Stimulated activated CD4-positive, alpha-beta T cell treated with anti-CD3 and anti-CD28 coated beads, Interleukin-2, amount 100 ng/mL, for 4 hours (primary cell): ENCODE data around the gene EPN3.

Source experiments
- DNase-seq: peaks from one replicate; pipeline ENCODE4 v3.0.0-alpha.2; 2020; ENCODE audit warnings: low read depth

Gene EPN3

DNA sequence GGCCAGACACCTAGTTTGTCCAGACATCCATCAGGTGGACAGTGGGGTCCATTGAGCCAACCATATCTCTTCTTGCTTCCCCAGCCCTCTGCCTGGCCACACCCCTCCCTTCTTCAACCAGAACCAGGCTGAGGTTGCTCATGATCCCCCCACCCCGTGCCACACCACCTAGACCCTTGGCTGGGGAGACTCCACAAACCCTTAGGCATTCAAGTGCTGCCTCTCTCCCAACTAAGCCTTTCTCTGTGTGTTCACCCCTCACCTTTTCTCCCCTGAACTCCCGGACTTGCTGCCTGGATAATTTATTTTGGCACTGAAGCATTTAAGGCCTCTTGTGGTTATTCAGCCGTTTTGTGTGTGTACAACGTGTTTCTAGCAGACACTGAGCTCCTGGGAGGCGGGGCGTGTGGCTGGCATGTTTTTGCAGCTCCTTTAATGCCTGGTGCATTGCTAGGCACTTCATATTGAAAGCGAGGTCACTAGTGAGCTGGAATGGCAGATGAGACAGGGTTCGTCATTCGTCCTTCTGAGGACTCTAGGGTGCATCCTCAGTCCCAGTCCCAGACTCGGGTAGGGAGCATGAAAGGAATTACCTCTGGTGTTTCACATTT, 56.7 kb downstream of the EPN3 start:
- no peak for DNase-seq

DNA sequence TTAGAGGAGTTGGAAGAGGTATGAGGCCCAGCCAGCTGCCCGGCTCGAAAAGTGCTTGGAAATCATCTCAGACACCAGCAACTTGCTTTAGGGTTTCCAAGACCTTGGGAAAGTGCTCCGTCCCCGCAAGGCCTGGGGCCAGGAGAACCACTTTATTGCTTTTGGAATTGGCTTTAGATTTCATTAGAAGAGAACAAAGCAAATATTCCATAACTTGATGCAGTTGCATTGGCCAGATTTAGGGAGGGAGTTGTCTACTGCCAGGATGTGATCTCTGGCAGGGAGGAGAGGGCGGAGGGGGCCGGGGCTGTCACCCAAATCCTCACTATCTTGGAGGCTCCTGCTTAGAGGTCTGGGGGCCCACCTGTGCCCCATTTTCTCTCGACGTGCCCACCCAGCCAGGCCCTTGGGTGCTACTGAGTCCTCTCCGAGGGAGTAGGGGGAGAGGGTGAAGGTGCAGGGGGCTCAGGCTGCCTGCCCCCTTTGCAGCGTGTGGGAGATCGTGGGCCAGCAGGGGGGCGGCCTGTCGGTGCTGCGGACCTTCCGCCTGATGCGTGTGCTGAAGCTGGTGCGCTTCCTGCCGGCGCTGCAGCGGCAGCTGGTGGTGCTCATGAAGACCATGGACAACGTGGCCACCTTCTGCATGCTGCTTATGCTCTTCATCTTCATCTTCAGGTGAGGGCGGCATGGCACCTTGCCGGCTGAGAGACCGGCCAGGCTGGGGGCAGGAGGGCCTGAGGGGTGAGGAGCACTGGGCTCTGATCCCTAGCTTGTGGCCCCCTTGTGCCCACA, 58.6 kb downstream of the EPN3 start:
- no peak for DNase-seq

DNA sequence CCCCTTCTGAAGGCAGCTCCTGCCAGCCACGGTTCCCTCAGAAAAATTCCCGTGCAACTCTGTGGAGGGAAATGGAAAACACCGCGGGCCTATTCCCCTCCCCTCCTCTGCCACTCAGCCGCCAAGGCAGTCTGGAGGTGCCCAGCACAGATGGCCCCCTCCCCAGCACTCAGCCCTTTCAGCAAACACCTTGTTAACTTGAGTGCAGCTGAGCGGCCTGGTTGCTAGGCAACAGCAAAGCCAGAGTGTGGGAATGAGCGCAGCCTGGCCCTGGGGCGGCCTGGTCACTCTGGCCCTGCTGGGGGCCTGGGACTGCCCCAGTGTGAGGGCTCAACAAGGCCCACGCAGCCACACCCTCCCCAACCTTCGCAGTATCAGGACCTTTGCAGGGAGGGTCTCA, 60.8 kb downstream of the EPN3 start:
- no peak for DNase-seq
